Cardiac atrium fibroblast (primary cell): Measurements from ENCODE around the gene PTGER1. TPM values are rescaled to one million over a fixed set of nuclear protein-coding genes. Genes with fewer than 3 reads are reported as not detected.

Experiments used
- total RNA-seq: library from RNA; depleted of rRNA; stranded (reverse); fragments of >200 nt; gene quantifications from 2 replicates; pipeline ENCODE4 v1.2.3, GENCODE V29; 2015

PTGER1 gene, protein sequence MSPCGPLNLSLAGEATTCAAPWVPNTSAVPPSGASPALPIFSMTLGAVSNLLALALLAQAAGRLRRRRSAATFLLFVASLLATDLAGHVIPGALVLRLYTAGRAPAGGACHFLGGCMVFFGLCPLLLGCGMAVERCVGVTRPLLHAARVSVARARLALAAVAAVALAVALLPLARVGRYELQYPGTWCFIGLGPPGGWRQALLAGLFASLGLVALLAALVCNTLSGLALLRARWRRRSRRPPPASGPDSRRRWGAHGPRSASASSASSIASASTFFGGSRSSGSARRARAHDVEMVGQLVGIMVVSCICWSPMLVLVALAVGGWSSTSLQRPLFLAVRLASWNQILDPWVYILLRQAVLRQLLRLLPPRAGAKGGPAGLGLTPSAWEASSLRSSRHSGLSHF
- 0.72 and 1.3 TPM in 2 replicates for total RNA-seq

DNA sequence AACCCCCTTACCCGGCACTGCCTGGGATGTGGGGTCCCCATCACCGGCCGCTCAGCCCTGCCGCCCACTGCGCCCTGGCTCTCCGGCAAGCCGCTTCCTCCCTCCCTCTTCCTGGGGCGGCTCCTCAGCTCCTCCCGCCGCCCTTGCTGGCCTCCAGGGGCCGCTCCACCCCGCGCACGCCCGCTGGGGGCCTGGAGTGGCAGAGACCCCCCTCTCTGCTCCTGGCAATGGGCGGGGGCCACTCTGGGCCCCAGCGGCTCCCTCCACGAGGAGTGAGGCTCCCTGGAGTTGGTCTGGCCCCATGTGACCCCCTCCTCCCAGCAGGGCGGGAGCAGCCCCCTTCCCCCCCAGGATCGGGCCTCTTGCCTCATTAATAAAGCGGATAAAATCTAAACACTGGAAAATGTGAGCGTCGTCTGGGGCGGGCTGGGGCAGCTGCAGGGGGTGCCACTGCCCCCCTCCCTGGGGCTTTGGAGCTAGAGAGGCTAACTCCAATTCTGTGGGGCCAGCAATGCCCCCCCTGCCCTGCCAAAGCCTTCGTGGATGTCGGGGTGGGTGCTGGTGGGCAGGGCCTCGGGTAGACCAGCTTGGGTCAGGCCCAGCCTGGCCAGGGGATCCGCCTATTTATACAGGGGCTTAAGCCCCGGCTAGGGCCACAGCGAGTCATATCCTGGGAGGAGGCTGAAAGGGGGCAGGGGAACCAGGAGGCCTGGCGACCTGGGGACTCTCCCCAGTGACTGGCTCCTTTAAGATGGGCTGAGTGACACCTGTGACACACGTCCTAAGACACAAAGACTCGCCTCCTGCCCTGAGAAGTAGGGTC, at the start of gene PTGER1:
Gene PTGER1 (minus strand): TSS at position 104 of the 823 bp plus-strand sequence. CDS start 1,034 bp downstream, outside the sequence.

DNA sequence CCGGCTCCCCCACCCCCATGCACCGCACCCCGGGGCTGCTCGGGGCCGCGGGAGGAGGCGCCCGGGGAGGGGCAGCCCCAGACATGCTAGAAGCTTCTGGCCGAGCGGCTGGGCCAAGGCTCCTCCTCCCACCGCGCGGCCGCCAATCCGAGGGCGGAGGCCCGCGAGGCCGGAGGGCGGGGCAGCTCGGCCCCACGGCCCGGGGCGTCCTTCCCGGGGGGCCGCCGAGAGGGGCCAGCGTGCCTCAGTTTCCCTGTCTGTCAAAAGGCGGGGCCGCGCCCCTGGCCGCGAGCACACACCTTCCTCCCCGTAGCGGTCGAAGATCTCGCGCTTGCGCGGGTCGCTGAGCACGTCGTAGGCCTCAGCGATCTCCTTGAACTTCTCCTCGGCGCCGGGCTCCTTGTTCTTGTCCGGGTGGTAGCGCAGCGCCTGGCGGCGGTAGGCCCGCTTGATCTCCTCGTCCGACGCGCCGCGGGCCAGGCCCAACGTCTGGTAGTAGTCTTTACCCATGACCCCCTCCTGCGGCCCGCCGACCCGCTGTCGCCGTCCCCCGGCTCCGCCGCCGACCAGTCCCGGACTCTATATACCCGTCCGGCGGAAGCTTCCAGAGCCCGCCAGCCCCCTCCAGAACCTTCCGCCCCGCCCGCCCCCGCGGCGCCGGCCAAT, 42.8 kb upstream of the PTGER1 start, which contains the start of gene DNAJB1:
Gene DNAJB1 (minus strand): TSS at position 558 of the 666 bp plus-strand sequence. CDS start 48 bp downstream, at position 510.

GRCh38 chr19:14496029-14496833, 21.1 kb upstream of the PTGER1 start, which contains the start of gene GIPC1:
TSS of gene GIPC1 (minus strand) at chr19:14496127. CDS start at chr19:14482976, 13,151 bp downstream.

DNA sequence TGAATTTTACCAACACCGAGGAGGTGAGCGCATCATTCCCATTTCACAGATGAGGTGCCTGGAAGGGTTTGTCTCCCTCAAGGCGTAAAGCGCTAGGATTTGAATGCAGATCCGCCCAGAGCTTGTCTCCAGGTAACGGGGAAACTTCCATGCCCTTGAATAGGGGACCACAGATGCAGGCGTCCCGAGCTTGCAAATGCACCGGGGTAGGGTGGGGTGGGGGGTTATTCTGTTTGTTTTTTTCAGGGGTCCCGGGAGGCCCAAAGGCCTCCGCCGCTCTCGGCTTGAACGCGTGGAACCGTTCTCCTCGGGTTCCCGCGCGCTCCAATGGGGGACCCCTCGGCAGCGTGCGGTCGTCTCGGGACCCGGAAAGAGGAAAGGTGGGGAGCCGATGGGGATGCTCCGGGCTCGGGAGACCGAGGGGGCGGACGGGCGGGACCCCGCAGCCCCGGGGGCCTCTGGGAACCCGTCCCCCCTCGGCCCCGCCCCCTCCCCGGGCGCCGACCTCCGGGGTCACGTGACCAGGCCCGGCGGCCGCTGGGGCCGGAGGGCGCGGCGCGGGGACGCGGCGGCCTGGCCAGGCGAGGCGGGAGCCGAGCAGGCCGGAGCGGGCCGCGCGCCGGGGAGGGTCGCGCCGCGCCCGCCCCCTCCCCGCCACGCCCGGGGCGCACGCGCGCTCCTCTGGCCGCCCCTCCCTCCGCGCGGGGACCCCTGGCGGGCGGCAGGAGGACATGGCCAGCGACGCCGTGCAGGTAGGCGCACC, 42.2 kb downstream of the PTGER1 start, which contains the start of gene PKN1:
Gene PKN1 (plus strand): TSS at position 516 of the 763 bp plus-strand sequence. CDS start 216 bp downstream, at position 732.

Other genes starting within 250 kb of the PTGER1 start
- 46.8 and 64.2 TPM in 2 replicates for gene ADGRE5, start 93.9 kb downstream of the PTGER1 start, total RNA-seq
- gene DDX39A, start 56.0 kb downstream of the PTGER1 start, total RNA-seq, result 38.3 and 47.0 TPM in 2 replicates
- 79.2 and 83.0 TPM in 2 replicates for gene PKN1, start 42.0 kb downstream of the PTGER1 start, total RNA-seq
- gene GIPC1, start 20.8 kb upstream of the PTGER1 start, total RNA-seq, result 85.5 and 90.4 TPM in 2 replicates
- 40.4 and 45.2 TPM in 2 replicates for gene DNAJB1, start 43.0 kb upstream of the PTGER1 start, total RNA-seq
- 35.2 and 41.3 TPM in 2 replicates for gene TECR, start 54.2 kb upstream of the PTGER1 start, total RNA-seq
- gene NDUFB7, start 96.7 kb upstream of the PTGER1 start, total RNA-seq, result 193 and 218 TPM in 2 replicates
- not detected in 2 replicates for gene CLEC17A, start 107.7 kb upstream of the PTGER1 start, total RNA-seq
- not detected in 2 replicates for gene ADGRE3, start 199.5 kb upstream of the PTGER1 start, total RNA-seq
- 9.2 and 9.4 TPM in 2 replicates for gene ZNF333, start 214.7 kb upstream of the PTGER1 start, total RNA-seq